GM19025 (cell line): Measurements from ENCODE around the gene SLC25A41.
A peak's percentile ranks its signal among the peaks of the same experiment; 100 is the strongest.
"Not testable (repeated sequence)": the region's sequence is repeated elsewhere in the genome, so short reads cannot be mapped to it uniquely, and the experiment has no call there.

Source experiments
- ATAC-seq: cut with Tn5 transposase; IDR thresholded peaks from one replicate; pipeline ENCODE4 v1.9.1; 2021; ENCODE audit warnings: mild to moderate bottlenecking, low read depth, moderate library complexity; ENCODE audit not compliant: unreplicated experiment

Gene SLC25A41

DNA sequence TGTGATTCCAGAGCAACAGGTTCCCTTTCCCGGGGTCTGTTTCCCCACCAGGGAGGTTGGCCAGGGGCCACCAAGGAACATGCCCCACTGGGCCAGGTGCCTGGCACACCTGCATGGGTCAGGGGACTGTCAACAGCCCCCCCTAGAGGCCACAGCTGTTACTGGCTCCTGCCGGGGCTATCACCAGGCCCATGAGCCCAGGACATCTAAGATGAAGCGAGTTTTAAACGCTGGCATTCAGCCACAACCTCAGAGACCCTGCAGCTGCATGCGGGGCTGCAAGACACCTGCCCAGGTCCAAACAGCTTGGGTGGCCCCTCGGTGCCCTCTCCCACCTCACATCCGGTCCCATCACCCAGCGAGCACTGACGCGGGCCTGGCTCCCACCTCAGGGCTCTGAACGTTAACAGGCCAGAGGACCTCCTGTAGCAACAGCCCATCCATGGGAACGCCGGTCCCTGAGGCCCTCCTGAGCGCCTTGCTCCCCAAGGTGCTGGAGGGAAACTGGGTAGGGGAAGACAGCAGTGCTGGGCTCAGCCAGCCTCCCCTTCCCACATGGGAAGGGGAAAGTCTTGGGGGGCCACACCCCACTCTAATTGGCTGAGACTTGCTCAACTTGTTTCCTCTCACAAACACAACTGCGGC is 21.0 kb downstream of the SLC25A41 start:
- ATAC-seq: no peak

DNA sequence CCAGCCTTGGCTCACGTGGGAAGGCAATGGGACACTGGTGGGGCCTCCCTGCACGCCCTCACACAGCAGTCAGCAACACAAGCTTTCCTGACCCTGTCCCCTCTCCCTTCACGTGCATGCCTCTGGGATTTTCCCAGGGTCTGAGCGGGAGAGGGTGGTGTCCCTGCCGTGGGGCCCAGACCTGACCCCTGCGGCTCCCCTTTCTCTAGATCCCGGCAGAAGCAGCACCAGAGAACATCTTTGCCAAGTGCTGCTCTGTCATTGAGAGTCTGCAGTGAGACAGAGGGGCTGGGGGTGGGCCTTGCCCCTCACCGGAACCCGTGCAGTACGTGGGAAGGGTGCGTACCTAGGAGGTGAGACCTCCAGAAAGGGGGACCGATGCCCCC is 21.5 kb downstream of the SLC25A41 start:
- ATAC-seq: no peak

DNA sequence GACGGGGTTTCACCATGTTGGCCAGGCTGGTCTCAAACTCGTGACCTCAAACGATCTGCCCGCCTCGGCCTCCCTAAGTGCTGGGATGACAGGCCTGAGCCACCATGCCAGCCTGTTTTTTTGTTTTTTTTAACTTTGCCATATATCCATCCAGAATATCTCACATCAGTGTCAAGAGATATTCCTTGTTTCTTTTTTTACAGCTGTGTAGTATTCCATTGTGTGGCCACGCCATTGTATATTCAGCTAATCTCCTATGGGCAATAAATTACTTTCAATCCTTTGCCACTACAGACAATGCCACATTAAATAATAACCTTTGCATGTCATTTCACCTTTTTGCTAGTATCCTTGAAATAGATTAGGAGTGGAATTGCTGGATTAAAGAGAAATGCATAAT is 24.2 kb downstream of the SLC25A41 start:
- no peak for ATAC-seq

DNA sequence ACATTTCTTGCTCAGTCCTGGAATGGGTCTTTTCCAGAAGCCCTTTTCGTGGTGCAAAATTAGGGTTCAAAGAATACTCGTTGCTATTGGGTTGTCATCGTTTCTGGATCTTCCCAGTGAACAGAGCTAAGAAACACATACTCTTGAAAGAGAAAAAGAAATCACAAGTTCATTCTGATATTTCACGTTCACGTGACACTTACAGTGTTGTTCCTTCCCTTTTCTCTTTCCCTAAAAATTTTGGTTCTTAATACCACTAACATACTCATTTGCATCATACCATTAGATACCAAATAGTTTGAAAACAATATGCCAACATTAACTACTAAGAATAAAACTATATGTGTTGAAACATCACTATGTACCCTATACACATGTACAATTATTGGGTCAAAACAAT is 27.2 kb downstream of the SLC25A41 start:
- ATAC-seq: no peak

DNA sequence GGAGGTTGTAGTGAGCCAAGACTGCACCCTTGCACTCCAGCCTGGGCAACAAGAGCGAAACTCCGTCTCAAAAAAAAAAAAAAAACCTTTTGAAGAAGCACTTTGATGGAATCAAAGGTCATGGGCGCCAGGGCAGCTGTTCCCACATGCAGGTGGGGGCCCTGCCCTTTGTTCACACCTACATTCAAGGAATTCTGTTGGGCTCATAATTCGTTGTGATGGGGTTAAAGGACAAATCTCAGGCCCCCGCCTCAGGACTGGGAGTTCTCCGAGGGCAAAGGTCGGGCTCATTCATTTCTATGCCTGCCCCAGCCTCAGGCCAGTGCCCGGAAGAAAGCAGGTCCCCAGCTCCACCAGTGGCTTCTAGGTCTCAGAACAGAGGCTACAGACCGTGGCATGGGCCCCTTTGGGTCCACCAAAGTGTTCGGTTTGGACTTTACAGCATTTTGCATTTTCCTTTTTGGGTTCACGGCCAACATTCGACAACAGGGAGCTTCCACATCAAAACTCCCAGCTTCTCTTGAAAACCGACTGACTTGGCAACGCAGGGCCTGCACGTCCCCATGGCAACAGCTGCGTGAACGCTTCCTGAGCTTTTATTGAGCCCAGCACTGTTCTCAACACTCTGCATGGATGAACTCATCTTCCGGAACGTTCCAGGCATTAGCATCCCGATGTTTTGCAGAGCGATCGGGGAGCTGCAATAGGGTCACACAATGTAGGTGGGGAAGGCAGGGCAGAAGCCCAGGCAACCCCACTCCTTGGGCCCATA is 30.5 kb downstream of the SLC25A41 start:
- ATAC-seq: no peak

DNA sequence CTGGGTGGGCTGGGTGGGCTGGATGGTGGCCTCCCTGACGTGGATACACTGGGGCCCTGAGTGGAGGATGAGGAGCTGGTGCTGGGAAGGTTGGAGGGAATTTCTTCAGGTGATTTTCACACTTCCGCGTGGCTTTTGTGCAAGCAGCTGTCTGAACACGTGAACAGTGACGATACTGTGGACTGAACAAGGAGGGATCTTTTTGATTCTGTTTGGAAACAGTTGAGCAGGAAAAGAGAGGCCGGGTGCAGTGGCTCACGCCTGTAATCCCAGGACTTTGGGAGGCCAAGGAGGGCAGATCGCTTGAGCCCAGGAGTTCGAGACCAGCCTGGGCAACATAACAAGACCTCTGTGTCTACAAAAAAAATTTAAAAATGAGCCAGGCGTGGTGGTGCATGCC is 31.5 kb downstream of the SLC25A41 start:
- ATAC-seq: no peak

DNA sequence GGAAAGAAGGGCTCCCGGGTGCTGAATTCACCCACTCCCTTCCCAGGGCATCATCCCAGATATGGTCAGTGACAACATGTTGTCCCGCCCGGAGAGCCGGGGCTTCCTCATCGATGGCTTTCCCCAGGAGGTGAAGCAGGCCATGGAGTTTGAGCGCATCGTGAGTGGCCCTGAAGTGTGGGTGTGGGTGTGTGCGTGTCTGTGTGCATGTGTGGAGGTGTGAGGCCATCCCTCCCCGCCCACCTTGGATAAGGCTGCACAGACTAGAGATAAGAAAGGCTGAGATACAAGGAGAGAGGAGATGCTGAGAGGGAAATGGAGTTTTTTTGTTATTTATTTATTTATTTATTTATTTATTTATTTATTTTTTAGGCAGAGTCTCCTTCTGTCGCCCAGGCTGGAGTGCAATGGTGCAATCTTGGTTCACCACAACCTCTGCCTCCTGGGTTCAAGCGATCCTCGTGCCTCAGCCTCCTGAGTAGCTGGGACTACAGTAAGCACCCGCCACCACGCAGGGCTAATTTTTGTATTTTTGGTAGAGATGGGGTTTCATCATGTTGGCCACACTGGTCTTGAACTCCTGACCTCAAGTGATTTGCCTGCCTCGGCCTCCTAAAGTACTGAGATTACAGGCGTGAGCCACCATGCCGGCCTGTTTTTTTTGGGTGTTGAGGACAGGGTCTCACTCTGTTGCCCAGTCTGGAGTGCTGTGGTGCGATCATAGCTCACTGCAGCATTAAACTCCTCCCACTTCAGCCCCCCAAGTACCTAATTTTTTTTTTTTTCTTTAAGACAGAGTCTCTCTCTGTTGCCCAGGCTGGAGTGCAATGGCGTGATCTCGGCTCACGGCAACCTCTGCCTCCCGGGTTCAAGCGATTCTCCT is 33.3 kb downstream of the SLC25A41 start:
- not testable (repeated sequence) for ATAC-seq

DNA sequence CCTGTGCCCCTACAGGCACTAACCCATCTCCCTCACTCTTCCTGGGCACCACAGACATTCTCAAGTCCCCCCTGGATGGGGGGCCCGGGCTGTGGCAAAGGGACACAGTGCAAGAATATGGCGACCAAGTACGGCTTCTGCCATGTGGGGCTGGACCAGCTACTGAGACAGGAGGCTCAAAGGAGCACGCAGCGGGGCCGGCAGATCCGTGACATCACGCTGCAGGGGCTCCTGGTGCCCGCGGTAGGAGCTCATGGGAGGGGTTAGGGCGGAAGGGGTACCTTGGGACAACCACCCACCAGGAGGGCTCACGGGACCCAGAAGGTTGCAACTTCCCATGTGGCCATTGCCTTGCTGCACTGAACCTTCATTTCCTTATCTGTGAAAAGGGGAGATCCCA is 37.3 kb downstream of the SLC25A41 start:
- no peak for ATAC-seq

DNA sequence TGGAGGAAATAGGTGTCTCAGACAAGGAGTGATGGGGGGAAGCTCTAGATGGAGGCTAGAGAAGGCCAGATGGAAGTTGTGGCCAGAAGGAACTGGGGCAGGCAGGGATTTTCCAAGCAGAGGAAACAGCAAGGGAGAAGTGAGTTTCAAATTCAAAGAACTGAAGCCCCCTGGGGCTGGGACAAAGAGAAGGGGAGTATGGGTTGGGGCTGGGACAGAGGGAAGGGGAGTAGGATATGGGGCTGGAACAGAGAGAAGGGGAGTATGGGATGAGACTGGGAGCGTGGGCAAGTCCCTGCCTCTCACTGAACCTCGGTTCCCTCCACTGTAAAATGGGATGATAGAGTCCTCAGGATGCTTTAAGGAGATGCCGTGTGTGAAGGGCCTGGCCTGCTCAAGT is 38.7 kb downstream of the SLC25A41 start:
- ATAC-seq: no peak

DNA sequence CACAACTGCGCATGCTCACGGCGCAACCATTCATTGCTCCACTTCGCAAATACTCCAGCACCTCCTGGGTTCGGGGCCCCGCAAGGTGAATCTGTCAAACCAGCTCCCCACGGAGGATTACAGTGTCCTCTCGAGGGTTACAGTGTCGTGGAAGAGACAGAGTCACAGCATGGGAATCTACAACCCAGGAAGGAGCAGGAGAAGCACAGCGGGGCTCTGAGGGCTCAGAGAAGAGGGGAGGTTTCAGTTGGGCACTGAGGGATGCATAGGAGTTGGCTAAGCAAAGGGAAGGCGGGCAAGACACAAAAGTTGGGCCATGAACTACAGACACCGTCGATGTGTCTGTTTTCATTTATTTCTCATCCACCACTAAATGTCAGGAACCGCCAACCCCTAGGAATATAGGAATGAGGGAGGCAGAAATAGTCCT is 39.6 kb downstream of the SLC25A41 start:
- no peak for ATAC-seq

DNA sequence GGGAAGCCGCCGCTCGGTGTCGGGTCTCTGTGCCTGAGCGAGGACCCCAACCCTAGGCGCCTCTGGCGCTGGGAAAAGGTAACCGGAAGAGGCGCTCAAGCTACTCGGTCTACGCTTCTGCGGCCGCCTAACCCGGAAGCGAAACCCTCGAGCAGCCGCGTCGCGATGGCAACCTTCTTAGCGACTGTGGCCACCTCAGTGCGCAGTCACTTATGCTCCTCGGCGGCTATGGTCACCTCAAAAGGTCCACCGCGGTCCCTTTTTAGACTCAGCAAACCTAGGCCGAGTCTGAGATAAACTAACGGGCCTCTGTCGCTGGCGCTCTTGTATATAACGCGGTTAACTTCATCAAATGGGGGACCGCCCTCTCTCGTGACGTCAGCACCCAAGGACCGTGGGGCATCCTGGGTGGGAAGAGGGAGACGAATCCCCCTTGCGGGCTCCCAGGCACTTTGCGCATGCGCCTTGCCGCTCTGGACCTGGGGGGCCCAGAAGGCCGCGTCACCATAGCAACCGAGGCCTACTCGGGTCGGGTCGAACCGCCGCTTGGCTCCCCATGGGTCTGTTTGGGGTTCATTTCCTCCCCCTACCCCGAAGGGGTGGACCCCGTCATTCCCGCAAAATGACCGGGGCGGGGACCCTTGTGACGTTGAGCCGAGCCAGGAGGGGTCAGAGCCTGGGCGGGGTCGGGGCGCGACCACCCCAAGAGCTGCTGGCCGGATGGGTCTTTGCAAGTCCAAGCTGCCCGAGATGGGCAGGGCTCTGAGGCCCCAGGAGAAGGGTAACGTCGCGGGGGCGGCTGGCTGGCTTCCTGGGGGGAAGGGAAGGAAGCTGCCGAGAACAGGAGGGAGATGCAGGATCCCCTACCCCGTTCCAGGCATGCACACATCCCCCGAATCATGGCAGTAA is 40.2 kb downstream of the SLC25A41 start, which contains the start of gene GTF2F1:
TSS of gene GTF2F1 (minus strand) at position 91 of the 909 bp plus-strand sequence. CDS start 169 bp downstream, outside the sequence.
- peak; percentile 79 for ATAC-seq

DNA sequence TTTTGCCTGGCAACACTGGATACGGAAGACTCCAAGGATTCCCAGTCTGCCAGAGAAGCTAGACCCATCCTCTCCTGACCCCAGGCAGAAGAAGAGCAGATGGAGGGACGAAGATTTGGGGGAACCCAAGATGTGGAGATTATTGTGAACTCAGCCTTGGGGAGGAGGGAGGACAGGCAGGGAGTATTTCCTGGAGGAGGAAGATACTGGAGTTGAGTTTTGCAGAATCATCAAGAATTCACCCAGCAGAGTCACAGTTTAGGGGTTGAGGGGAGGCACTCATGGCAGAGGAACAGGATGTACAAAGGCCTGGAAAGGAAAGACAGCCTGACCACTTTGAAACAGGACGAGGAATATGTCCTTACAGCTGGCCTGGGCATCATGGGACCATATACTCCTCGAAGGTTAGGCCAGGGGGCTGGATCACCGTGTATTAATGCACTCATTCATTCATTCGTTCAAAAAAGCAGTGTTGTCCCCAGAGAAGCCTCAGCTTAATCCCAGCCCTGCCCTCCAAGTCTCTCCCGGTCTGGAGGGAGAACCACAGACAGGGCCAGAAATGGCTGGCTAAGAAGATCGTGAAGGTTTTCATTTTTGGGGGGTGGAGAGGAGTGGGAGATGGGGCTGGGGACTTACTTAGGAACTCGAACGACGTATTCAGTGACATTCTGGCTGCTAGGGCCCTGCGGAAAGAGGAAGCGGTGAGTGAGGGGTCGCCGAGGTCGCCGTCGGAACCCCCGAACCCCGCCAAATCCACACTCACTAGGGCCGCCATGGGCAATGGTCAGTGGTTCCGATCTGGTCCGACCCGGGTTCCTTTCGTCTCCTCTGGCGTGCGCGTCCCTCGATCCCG is 41.1 kb downstream of the SLC25A41 start:
- no peak for ATAC-seq

DNA sequence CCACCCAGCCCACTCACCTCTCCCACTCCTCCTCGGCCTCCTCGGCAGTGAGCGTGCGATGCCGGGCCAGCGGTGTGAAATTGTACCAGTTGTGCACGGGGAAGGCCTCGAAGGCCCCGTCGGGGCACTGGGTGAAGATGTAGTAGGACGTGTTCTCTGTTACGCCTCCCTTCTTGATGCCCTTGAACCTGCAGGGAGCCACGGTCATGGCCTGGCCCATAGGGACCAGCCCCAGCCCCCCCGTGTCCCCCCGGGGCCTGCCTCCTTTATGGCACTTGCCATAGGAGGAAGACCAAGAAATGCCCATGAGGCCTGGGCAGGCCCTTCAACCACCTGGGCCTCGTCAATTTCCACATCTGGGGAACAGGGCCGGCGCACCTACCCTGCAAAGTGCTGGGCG is 46.2 kb downstream of the SLC25A41 start:
- no peak for ATAC-seq

DNA sequence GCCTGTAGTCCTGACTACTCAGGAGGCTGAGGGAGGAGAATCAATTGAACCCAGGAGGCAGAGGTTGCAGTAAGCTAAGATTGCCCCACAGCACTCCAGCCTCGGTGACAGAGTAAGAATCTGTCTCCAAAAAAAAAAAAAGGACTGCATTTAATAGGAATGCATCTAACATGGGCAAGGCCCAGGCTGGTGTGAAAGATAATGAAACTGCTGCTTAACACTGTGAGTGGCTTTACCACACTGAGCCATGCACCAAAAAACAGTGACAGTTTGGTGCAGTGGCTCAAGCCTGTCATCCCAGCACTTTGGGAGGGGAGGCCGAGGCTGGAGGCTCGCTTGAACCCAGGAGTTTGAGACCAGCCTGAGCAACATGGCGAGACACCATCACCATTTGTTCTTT is 49.2 kb downstream of the SLC25A41 start:
- ATAC-seq: no peak

DNA sequence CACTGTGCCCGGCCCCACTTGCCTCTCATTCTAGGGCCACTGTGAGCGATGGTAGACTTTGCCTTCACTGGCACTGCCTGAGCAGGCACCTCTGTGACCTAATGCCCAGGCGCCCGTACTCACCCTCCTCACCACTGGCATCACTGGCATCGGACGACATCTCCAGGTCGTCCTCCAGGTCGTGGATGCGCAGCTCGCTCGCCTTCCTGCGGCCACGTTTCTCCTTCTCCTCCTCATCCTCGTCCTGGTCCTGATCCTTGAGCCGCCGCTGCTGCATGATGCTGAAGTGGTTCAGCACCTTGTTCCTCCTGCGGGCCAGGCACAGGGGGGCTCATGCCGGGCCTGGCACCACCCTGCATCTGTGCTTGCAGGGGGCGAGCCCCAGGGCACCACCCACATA is 50.4 kb downstream of the SLC25A41 start:
- ATAC-seq: no peak

DNA sequence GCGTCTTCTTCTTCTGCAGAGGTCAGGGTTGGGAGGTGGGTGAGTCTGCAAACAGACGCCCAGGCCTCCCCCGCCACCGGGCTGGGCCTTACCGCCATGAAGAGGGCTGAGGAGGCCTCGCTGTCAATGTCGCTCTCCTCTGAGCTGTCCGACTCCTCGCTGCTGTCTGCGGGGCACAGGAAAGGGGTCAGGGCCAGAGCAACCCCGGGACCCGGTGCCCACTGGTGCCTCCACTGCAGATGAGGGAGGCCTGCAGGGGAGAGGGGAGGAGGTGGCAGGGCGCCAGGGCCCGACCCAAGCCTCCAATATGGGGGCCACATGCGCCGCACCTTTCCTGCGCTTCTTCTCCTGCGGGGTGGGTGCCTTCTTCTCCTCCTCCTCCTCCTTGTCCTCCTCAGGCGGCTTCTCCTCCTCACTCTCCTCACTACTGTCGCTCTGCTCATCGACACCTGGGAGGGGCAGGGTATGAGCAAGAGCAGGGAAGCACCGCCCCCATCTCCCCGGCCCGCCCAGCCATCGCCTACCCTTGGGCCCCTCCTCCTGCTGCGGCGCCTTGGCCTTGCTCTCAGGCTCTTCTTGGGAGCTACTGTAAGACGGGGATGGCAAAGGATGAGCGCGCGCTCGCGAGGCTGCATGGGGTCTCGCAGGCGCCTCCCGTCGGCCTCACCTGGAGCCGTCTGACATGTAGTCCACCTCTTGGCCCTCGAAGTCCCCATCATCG is 52.4 kb downstream of the SLC25A41 start:
- ATAC-seq: no peak

DNA sequence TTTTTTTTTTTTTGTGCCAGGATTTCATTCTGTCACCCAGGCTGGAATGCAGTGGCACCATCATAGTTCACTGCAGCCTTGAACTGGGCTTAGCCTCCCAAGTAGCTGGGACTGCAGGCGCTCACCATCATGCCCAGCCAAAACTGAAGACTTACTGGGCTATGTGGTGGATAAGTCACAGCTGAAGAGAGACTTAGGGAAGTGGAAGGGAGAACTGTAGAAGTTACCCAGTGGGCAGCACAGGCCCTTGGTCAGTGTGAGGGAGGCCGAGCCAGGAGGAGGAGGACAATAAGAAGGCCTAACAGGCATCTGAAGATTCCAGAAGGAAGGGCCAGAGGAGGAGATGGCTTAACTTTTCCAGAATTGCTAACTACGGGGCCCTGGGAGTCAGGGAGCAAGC is 53.8 kb downstream of the SLC25A41 start:
- ATAC-seq: no peak

DNA sequence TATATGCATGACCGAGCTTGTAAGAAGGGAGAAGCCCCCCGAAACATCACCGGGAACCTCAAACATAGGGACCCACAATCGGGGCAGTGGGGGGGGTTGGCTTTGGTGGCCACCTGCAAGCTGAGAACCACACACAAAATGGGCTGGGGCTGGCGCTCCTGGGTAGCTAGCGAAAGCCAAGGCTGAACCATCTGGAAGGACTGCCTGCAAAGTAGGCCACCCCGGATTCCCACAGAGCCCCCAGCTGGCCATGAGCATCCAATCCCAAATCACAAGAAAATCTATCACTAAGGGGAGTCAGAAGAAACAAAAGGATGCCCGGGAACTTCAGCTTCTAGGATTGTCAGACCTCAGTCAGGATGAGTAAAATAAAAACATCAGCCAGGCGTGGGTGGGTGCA is 55.1 kb downstream of the SLC25A41 start:
- ATAC-seq: no peak

DNA sequence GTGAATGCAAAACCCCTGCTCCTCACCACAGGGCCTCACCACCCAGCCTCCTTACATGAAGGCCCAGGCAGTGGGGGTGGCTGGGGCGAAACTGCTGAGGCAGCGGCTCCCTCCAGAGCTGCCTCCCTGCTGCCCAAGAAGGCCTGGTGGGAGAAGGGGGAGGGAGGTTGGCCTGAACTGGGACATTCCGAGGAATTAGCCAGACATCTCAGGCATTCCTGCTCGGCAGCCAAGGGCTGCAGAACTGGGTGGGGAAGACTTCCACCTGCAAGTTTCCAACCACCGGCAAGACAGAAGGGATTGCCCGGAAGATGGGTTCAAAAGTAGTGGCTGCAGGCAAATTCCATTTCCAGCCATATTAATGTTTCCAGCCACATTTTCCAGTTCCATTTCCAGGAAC is 55.5 kb downstream of the SLC25A41 start:
- no peak for ATAC-seq
